ENCODE results near the gene C2orf15. TPM values are rescaled to one million over a fixed set of nuclear protein-coding genes. Genes with fewer than 3 reads are reported as not detected.

The C2orf15 gene
- total and polyA plus RNA-seq, 9 of the 15 experiments (the other 6 are each of a cell fraction or from before 2014, with no cell fraction given) = 0.04 to 0.27 (median 0.15) TPM; not detected in 1

DNA sequence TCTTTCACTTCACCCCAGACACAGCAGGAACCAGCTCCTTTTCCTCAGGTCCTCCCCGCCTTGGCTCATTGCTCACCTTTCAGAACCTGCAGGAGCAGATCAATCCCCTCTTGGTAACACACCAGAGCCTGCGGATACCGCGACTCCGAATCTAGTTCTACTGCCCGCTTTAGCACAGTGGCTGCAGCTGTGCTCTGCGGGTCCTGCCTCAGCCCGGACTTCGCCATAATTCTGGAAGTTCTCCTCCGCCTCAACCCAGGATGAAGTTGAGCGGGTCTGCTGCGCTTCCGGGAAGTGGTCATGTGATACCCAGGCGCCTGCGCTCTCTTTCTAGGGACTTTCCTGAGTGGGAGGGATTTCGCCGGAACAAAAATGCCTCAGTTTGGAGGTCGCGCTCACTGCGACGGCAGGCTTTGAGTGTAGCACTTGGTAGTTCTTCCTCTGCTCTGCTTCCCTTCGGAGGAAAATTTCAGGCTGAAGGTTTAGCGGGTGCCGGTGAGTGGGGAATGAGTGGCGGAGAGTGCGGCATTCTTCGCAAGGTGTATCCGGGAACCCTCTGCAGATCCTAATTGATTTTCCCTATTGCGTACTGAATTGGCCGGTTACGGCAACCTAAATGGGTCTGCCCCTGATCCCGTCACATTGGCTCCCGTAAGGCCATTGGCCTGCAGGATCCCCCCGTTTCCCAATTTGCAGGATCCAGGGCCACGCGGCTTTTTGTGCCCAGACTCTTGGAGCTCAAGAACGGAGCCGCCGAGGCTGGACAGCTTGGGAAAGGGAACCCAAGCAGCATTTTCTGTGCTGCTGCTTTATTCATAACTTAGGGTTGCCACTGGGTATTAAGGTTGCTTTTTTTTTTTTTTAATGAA lies 39.5 kb downstream of the C2orf15 start, which contains the start of the genes MITD1 and MRPL30 (continued):
- TF ChIP-seq ZBTB33 (CRISPR knock-in tag; IDR thresholded peaks at IDR 0.05) = peak; percentile 63; the same call in 1 of the 2 replicates
- no peak for TF ChIP-seq ERF (CRISPR knock-in tag; IDR thresholded peaks at IDR 0.05)
- no peak for TF ChIP-seq BRF1 (IDR thresholded peaks at IDR 0.05; ENCODE audit: borderline replicate concordance, extremely low read depth, insufficient read length)
- TF ChIP-seq CBX3 (IDR thresholded peaks at IDR 0.05; ENCODE audit: borderline replicate concordance in 1 of 2, low read length in 2 of 2) = peak in 1 of 2 experiments; percentile 91; a peak in 2 of 3 replicates
- TF ChIP-seq POLR3A (IDR thresholded peaks at IDR 0.05; ENCODE audit: borderline replicate concordance, extremely low read depth, insufficient read depth, insufficient read length) = no peak
- TF ChIP-seq ZNF586 (CRISPR knock-in tag; conservative IDR thresholded peaks at IDR 0.05) = no peak
- TF ChIP-seq CHD2 (IDR thresholded peaks at IDR 0.05; ENCODE audit: low read depth, low read length) = no peak
- TF ChIP-seq, protein P1, sequence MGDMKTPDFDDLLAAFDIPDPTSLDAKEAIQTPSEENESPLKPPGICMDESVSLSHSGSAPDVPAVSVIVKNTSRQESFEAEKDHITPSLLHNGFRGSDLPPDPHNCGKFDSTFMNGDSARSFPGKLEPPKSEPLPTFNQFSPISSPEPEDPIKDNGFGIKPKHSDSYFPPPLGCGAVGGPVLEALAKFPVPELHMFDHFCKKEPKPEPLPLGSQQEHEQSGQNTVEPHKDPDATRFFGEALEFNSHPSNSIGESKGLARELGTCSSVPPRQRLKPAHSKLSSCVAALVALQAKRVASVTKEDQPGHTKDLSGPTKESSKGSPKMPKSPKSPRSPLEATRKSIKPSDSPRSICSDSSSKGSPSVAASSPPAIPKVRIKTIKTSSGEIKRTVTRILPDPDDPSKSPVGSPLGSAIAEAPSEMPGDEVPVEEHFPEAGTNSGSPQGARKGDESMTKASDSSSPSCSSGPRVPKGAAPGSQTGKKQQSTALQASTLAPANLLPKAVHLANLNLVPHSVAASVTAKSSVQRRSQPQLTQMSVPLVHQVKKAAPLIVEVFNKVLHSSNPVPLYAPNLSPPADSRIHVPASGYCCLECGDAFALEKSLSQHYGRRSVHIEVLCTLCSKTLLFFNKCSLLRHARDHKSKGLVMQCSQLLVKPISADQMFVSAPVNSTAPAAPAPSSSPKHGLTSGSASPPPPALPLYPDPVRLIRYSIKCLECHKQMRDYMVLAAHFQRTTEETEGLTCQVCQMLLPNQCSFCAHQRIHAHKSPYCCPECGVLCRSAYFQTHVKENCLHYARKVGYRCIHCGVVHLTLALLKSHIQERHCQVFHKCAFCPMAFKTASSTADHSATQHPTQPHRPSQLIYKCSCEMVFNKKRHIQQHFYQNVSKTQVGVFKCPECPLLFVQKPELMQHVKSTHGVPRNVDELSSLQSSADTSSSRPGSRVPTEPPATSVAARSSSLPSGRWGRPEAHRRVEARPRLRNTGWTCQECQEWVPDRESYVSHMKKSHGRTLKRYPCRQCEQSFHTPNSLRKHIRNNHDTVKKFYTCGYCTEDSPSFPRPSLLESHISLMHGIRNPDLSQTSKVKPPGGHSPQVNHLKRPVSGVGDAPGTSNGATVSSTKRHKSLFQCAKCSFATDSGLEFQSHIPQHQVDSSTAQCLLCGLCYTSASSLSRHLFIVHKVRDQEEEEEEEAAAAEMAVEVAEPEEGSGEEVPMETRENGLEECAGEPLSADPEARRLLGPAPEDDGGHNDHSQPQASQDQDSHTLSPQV (IDR thresholded peaks at IDR 0.05) = no peak
- no peak; the same call in 1 of the 2 replicates for TF ChIP-seq ATF3 (IDR thresholded peaks at IDR 0.05)
- no peak for TF ChIP-seq ATF3 (CRISPR knock-in tag; conservative IDR thresholded peaks at IDR 0.05)
- no peak for TF ChIP-seq MECOM (CRISPR knock-in tag; IDR thresholded peaks at IDR 0.05)
- no peak for TF ChIP-seq ZNF274 (IDR thresholded peaks at IDR 0.05; ENCODE audit: borderline replicate concordance, low read depth, low read length)
- no peak for TF ChIP-seq ZNF316 (IDR thresholded peaks at IDR 0.05)
- TF ChIP-seq TFAP4 (CRISPR knock-in tag; IDR thresholded peaks at IDR 0.05; ENCODE audit: borderline replicate concordance) = peak; percentile 68
- peak; percentile 83 for TF ChIP-seq MBD2 (IDR thresholded peaks at IDR 0.05; ENCODE audit: borderline replicate concordance, low read depth)
- TF ChIP-seq CREB3L1 (IDR thresholded peaks at IDR 0.05; ENCODE audit: borderline replicate concordance, low read depth) = peak; percentile 60; the same call in 1 of the 2 replicates
- peak; percentile 91 for TF ChIP-seq HDAC2 (IDR thresholded peaks at IDR 0.05)
